Small intestine (tissue), 7 donors: ENCODE data around the gene EPHA6. TPM values are rescaled to one million over a fixed set of nuclear protein-coding genes. Genes with fewer than 3 reads are reported as not detected.

ENCODE experiments used
- DNase-seq, 2 donors: peaks; one replicate each; pipeline versions ENCODE4 v3.0.0 to v3.0.0-alpha.2; 2013
- FAIRE-seq: peaks from 2 replicates; lab custom pipeline; 2012; peaks lifted over from hg19 to GRCh38; lab: Jason Lieb, UNC
- H3K27ac ChIP-seq, 3 donors: one replicate each; pipeline ENCODE4 v1.5.1; 2013; ENCODE audit warnings: low read length in 2 of 3, mild to moderate bottlenecking in 2 of 3, control low read depth in 1 of 3, inconsistent platforms in 1 of 3, low read depth in 1 of 3, moderate library complexity in 1 of 3
- H3K27me3 ChIP-seq, 3 donors: one replicate each; pipeline ENCODE4 v1.6.1; 2013; ENCODE audit warnings: low read length in 3 of 3, inconsistent platforms in 1 of 3; ENCODE audit not compliant: control insufficient read depth in 3 of 3, insufficient read depth in 3 of 3
- H3K36me3 ChIP-seq, 3 donors: one replicate each; pipeline ENCODE4 v1.6.1; 2013; ENCODE audit warnings: low read length in 3 of 3, inconsistent platforms in 1 of 3, low read depth in 1 of 3, mild to moderate bottlenecking in 1 of 3, moderate library complexity in 1 of 3; ENCODE audit not compliant: control insufficient read depth in 3 of 3, insufficient read depth in 2 of 3
- H3K4me1 ChIP-seq, 3 donors: one replicate each; pipeline ENCODE4 v1.6.1; 2013; ENCODE audit warnings: low read length in 2 of 3, inconsistent platforms in 1 of 3, low read depth in 1 of 3, mild to moderate bottlenecking in 1 of 3, moderate library complexity in 1 of 3; ENCODE audit not compliant: control insufficient read depth in 3 of 3, insufficient read depth in 2 of 3
- H3K4me3 ChIP-seq, 3 donors: one replicate each; pipeline ENCODE4 v1.5.1; 2013; ENCODE audit warnings: low read length in 3 of 3, control low read depth in 1 of 3, inconsistent platforms in 1 of 3, low read depth in 1 of 3, mild to moderate bottlenecking in 1 of 3, moderate library complexity in 1 of 3
- H3K9me3 ChIP-seq, 2 donors: one replicate each; pipeline ENCODE4 v1.6.1; 2013; ENCODE audit warnings: low read depth in 1 of 2, low read length in 1 of 2; ENCODE audit not compliant: control insufficient read depth in 2 of 2, insufficient read depth in 1 of 2
- WGBS, 3 donors: extraction: QIAGEN DNeasy Blood & Tissue Kit; methylation state at CpG; one replicate each; pipeline ENCODE4 v1.1.7; 2013; 5-methylcytosine and 5-hydroxymethylcytosine counted together
- polyA plus RNA-seq, 4 donors: library from polyadenylated mRNA; stranded (reverse) in 3 of 4; unstranded in 1 of 4; fragments of 200-250 nt in 3 of 4; fragments of 120-200 nt in 1 of 4; gene quantifications; one replicate each; pipeline versions ENCODE4 v1.2.1 to v1.2.3, GENCODE V29; 2013
- donor health status: healthy with polysubstance abuse.
- donor health status: control.
- donor health status: control.
- donor health status: Bipolar disorder and iron deficiency.
- donor health status: healthy.

The EPHA6 gene
- polyA plus RNA-seq, 4 donors: 0.03 to 0.78 TPM; not detected in 2

- H3K4me3 ChIP-seq: no peak overlapping the region
- no peaks in the 10 kb centered on the region for H3K36me3 ChIP-seq
- FAIRE-seq: no peak
- no peak overlapping the region for H3K27ac ChIP-seq
- H3K9me3 ChIP-seq: no peaks in the 10 kb centered on the region
- DNase-seq: no peak
- H3K4me1 ChIP-seq: peaks cover 0 to 5% (median 0%) of the 10 kb centered on the region in 3 donors
- H3K27me3 ChIP-seq: no peaks in the 10 kb centered on the region
- 81 to 100% (median 91%) methylated on average over 1 of the region's 1 CpG for WGBS, 3 donors
These were observed 296.9 kb downstream of the EPHA6 start for GRCh38 chr3:97111244-97111643.

GRCh38 chr3:97121386-97121785 is 307.0 kb downstream of the EPHA6 start:
- DNase-seq: no peak
- Histone ChIP-seq H3K9me3 (peaks cover 0 to 2% of the 10 kb centered on the region in 2 donors), H3K36me3 (no peaks in the 10 kb centered on the region), H3K27ac (no peak overlapping the region), H3K27me3 (no peaks in the 10 kb centered on the region), H3K4me3 (no peak overlapping the region), H3K4me1 (no peaks in the 10 kb centered on the region)
- FAIRE-seq: no peak
- 13 to 25% (median 14%) methylated on average over 1 of the region's 1 CpG for WGBS, 3 donors

GRCh38 chr3:97125902-97126499 is 311.6 kb downstream of the EPHA6 start:
- no peak for DNase-seq
- whole genome bisulfite sequencing, 3 donors: 39 to 57% (median 51%) methylated on average over 4 of the region's 4 CpGs

GRCh38 chr3:97131476-97131875 is 317.1 kb downstream of the EPHA6 start:
- Histone ChIP-seq H3K4me1 (no peaks in the 10 kb centered on the region), H3K9me3 (no peaks in the 10 kb centered on the region), H3K27ac (no peak overlapping the region), H3K36me3 (no peaks in the 10 kb centered on the region), H3K4me3 (no peak overlapping the region), H3K27me3 (no peaks in the 10 kb centered on the region)
- FAIRE-seq (no peak), DNase-seq (no peak)
- 65 to 73% (median 69%) methylated on average over 1 of the region's 1 CpG for WGBS, 3 donors

More at GRCh38 chr3:97125902-97126499, 311.6 kb downstream of the EPHA6 start:
- FAIRE-seq: no peak
- Histone ChIP-seq H3K4me3 (no peak overlapping the region), H3K27ac (no peak overlapping the region), H3K9me3 (peaks cover 0 to 2% of the 10 kb centered on the region in 2 donors), H3K27me3 (no peaks in the 10 kb centered on the region), H3K36me3 (no peaks in the 10 kb centered on the region), H3K4me1 (no peaks in the 10 kb centered on the region)

GRCh38 chr3:97138914-97139541 is 324.6 kb downstream of the EPHA6 start:
- Histone ChIP-seq H3K9me3 (peaks cover 2 to 16% of the 10 kb centered on the region in 2 donors), H3K4me1 (no peaks in the 10 kb centered on the region), H3K4me3 (no peak overlapping the region), H3K27ac (no peak overlapping the region), H3K27me3 (no peaks in the 10 kb centered on the region), H3K36me3 (no peaks in the 10 kb centered on the region)
- DNase-seq: no peak
- no peak for FAIRE-seq

- Histone ChIP-seq H3K4me1 (no peaks in the 10 kb centered on the region), H3K36me3 (no peaks in the 10 kb centered on the region), H3K27ac (no peak overlapping the region), H3K4me3 (no peak overlapping the region), H3K9me3 (no peaks in the 10 kb centered on the region), H3K27me3 (no peaks in the 10 kb centered on the region)
- DNase-seq (no peak), FAIRE-seq (no peak)
- WGBS, 3 donors: 90 to 93% (median 92%) methylated on average over 2 of the region's 2 CpGs
These were observed 334.5 kb downstream of the EPHA6 start for GRCh38 chr3:97148931-97149330.

- 74 to 91% (median 87%) methylated on average over 2 of the region's 2 CpGs for WGBS, 3 donors
- FAIRE-seq (no peak), DNase-seq (no peak)
- Histone ChIP-seq H3K9me3 (peaks cover 0 to 1% of the 10 kb centered on the region in 2 donors), H3K36me3 (no peaks in the 10 kb centered on the region), H3K27me3 (no peaks in the 10 kb centered on the region), H3K4me3 (no peak overlapping the region), H3K4me1 (no peaks in the 10 kb centered on the region), H3K27ac (no peak overlapping the region)
These were observed 346.8 kb downstream of the EPHA6 start for GRCh38 chr3:97161169-97161568.

GRCh38 chr3:97177242-97177641 is 362.8 kb downstream of the EPHA6 start:
- FAIRE-seq: no peak
- H3K4me3 ChIP-seq: no peak overlapping the region
- no peak overlapping the region for H3K27ac ChIP-seq
- H3K36me3 ChIP-seq: no peaks in the 10 kb centered on the region
- H3K9me3 ChIP-seq: peaks cover 0 to 16% of the 10 kb centered on the region in 2 donors
- no peaks in the 10 kb centered on the region for H3K4me1 ChIP-seq
- H3K27me3 ChIP-seq: no peaks in the 10 kb centered on the region
- no peak for DNase-seq
